Smooth muscle cell (in vitro differentiated cells): Measurements from ENCODE around the gene ATP8B4. TPM values are rescaled to one million over a fixed set of nuclear protein-coding genes. Genes with fewer than 3 reads are reported as not detected.
"Not testable (repeated sequence)": the region's sequence is repeated elsewhere in the genome, so short reads cannot be mapped to it uniquely, and the experiment has no call there.

Source experiments
- DNase-seq: peaks from one replicate; lab custom pipeline; 2025; ENCODE audit not compliant: unreplicated experiment; lab: John Stamatoyannopoulos, UW
- H2AFZ ChIP-seq: fragments of 200-600 bp; sonication (generic); 2 replicates; pipeline ENCODE4 v1.6.0; 2016; ENCODE audit warnings: antibody characterized with exemption, low read depth, mild to moderate bottlenecking
- H3F3A ChIP-seq: fragments of 200-600 bp; sonication (generic); 2 replicates; pipeline ENCODE4 v1.6.0; 2017; ENCODE audit warnings: antibody characterized with exemption, low read depth
- H3K27ac ChIP-seq: fragments of 200-600 bp; sonication (generic); 2 replicates; pipeline ENCODE4 v1.5.1; 2016; ENCODE audit warnings: low read depth, mild to moderate bottlenecking
- H3K27me3 ChIP-seq: fragments of 200-600 bp; sonication (generic); 2 replicates; pipeline ENCODE4 v1.6.1; 2016; ENCODE audit warnings: low read depth, mild to moderate bottlenecking
- H3K36me3 ChIP-seq: fragments of 200-600 bp; sonication (generic); 2 replicates; pipeline ENCODE4 v1.5.1; 2016; ENCODE audit warnings: low read depth
- H3K4me1 ChIP-seq: fragments of 200-600 bp; sonication (generic); 2 replicates; pipeline ENCODE4 v1.5.1; 2016; ENCODE audit warnings: low read depth
- H3K4me2 ChIP-seq: fragments of 200-600 bp; sonication (generic); 2 replicates; pipeline ENCODE4 v1.6.0; 2016; ENCODE audit warnings: mild to moderate bottlenecking
- H3K4me3 ChIP-seq: fragments of 200-600 bp; sonication (generic); 2 replicates; pipeline ENCODE4 v1.5.1; 2016; ENCODE audit warnings: mild to moderate bottlenecking
- H3K79me2 ChIP-seq: fragments of 200-600 bp; sonication (generic); 2 replicates; pipeline ENCODE4 v1.6.0; 2016; ENCODE audit warnings: low read depth, mild to moderate bottlenecking
- H3K9ac ChIP-seq: fragments of 200-600 bp; sonication (generic); 2 replicates; pipeline ENCODE4 v1.6.0; 2016; ENCODE audit warnings: low read depth
- H3K9me3 ChIP-seq: fragments of 200-600 bp; sonication (generic); replicated peaks from 2 replicates; pipeline ENCODE4 v1.5.1; 2016; ENCODE audit warnings: low read depth
- H4K20me1 ChIP-seq: fragments of 200-600 bp; sonication (generic); 2 replicates; pipeline ENCODE4 v1.6.0; 2016; ENCODE audit warnings: low read depth
- WGBS: methylation state at CpG from one replicate; pipeline ENCODE4 v1.1.7; 2016; ENCODE audit warnings: low lambda C conversion rate; 5-methylcytosine and 5-hydroxymethylcytosine counted together
- polyA plus RNA-seq: library from polyadenylated mRNA; unstranded; fragments of >200 nt; fragmentation: Nextera tagmentation; extraction: Ambion mirVana; gene quantifications from 2 replicates; pipeline ENCODE4 v1.2.1, GENCODE V29; 2016
- total RNA-seq: library from RNA; depleted of rRNA; stranded (reverse); fragments of >200 nt; gene quantifications from 2 replicates; pipeline ENCODE4 v1.2.3, GENCODE V29; 2014
- TF ChIP-seq, protein P1 (sequence below): fragments of 200-600 bp; sonication (generic); IDR thresholded peaks from 2 replicates; pipeline ENCODE4 v1.5.1; 2017; ENCODE audit warnings: borderline replicate concordance, mild to moderate bottlenecking, antibody characterized with exemption; ENCODE audit not compliant: insufficient read depth, poor library complexity, severe bottlenecking

ATP8B4 gene
- total and polyA plus RNA-seq, 2 experiments from 2014 or later, result 21.7 to 60.5 TPM

DNA sequence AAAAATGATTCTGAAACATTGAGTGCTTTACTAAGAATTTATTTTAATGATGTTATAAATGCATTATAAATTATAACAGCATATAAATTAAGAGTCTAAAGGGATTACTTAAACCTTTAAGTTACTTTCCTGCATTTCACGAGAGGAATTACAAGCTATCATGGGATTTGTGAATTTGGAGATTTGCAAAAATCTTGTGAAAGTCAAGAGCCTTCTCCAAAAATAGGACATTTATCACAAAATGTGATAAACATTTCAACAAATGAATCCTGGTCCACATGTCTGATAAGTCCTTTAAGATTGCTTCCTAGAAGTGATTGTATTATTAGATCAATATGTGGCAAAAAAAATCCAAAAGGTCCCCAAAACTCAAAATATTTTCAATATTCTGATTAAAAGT is 154.5 kb downstream of the ATP8B4 start:
- Histone ChIP-seq H3K27me3 (no peaks in the 10 kb centered on the region), H3K9ac (no peak overlapping the region), H4K20me1 (no peaks in the 10 kb centered on the region), H3K4me1 (no peaks in the 10 kb centered on the region), H3K79me2 (no peaks in the 10 kb centered on the region), H3K9me3 (no peaks in the 10 kb centered on the region), H3K27ac (no peak overlapping the region), H3K4me3 (no peak overlapping the region), H3K4me2 (no peak overlapping the region), H3K36me3 (peaks cover 1% of the 10 kb centered on the region), H2AFZ (no peak overlapping the region), H3F3A (no peaks in the 10 kb centered on the region)
- no peak for DNase-seq
- TF ChIP-seq, protein P1, sequence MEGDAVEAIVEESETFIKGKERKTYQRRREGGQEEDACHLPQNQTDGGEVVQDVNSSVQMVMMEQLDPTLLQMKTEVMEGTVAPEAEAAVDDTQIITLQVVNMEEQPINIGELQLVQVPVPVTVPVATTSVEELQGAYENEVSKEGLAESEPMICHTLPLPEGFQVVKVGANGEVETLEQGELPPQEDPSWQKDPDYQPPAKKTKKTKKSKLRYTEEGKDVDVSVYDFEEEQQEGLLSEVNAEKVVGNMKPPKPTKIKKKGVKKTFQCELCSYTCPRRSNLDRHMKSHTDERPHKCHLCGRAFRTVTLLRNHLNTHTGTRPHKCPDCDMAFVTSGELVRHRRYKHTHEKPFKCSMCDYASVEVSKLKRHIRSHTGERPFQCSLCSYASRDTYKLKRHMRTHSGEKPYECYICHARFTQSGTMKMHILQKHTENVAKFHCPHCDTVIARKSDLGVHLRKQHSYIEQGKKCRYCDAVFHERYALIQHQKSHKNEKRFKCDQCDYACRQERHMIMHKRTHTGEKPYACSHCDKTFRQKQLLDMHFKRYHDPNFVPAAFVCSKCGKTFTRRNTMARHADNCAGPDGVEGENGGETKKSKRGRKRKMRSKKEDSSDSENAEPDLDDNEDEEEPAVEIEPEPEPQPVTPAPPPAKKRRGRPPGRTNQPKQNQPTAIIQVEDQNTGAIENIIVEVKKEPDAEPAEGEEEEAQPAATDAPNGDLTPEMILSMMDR, result no peak
- WGBS, result 32% methylated on average over 1 of the region's 1 CpG

DNA sequence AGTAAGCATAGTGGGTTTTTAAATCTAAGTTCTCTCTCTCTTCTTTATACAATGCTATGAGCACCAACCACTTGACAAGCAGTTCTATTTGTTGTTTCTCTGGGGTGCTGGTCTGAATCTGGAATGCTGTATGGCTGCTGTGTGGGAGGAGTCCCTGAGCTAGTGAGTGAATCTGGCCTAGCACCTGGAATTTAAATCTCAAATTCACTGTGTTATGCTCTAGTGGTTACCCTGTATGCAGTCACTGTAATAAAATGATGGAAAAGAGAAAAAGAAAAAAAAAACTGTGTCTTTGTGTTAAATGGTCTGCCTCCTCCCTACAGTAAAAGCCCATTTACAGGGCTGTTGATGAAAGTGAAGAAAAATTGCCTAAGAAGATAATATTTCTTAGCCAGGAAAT is 155.0 kb downstream of the ATP8B4 start:
- no peak overlapping the region for H2AFZ ChIP-seq
- no peak overlapping the region for H3K27ac ChIP-seq
- no peak overlapping the region for H3K4me3 ChIP-seq
- no peaks in the 10 kb centered on the region for H3K27me3 ChIP-seq
- H3K4me1 ChIP-seq, result no peaks in the 10 kb centered on the region
- H4K20me1 ChIP-seq, result no peaks in the 10 kb centered on the region
- no peak for DNase-seq
- H3K9ac ChIP-seq, result no peak overlapping the region
- no peaks in the 10 kb centered on the region for H3F3A ChIP-seq
- H3K79me2 ChIP-seq, result no peaks in the 10 kb centered on the region
- TF ChIP-seq, protein P1, result no peak
- H3K36me3 ChIP-seq, result peaks cover 3% of the 10 kb centered on the region
- H3K4me2 ChIP-seq, result no peak overlapping the region
- no peaks in the 10 kb centered on the region for H3K9me3 ChIP-seq

DNA sequence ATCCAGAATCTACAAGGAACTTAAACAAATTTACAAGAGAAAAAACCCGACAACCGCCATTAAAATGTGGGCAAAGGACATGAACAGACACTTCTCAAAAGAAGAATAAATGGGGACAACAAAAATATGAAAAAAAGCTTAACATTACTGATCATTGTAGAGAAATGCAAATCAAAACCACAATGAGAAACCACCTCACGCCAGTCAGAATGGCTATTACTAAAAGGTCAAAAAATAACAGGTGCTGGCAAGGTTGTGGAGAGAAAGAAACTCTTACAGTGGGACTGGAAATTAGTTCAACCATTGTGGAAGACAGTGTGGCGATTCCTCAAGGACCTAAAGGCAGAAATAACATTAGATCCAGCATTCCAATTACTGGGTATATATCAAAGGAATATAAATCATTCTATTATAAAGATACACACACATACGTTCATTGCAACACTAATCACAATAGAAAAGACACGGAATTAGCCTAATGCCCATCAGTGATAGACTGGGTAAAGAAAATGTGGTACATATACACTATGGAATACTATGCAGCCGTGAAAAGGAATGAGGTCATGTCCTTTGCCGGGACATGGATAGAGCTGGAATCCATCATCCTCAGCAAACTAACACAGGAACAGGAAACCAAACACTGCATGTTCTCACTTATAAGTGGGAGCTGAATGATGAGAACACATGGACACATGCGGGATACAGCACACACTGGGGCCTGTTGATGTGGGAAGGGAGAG is 155.8 kb downstream of the ATP8B4 start:
- not testable (repeated sequence) for H3K4me1 ChIP-seq, H3K27ac ChIP-seq, H3K79me2 ChIP-seq, H3F3A ChIP-seq, H3K27me3 ChIP-seq, H3K4me2 ChIP-seq, H3K9ac ChIP-seq, H4K20me1 ChIP-seq, H2AFZ ChIP-seq, DNase-seq, H3K36me3 ChIP-seq, H3K9me3 ChIP-seq, H3K4me3 ChIP-seq
- whole genome bisulfite sequencing, result 97% methylated on average over 9 of the region's 9 CpGs

DNA sequence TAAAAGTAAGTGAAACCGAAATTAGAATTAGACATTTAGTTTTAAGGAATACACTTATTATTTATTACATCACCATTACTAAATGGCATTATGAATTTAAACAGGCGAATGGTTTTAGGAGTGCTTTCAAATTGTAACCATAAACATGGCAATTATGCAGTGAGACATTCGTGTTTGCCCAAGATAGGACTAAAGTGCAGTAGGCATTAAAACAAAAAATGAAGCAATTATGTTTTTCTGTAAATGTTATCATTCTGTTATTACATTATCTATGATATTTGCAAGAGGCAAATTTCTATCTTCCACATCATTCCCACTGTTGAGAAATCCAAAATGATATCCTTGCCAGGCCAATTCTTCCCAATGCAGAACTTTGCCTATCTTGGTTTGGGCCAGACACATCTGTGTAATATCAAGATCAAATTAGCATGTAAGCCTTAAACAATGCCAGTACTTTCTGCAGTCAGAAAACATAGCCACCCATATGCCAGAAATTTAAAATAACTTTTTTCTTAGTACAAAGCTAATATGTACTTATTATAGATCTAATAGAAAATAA is 156.9 kb downstream of the ATP8B4 start:
- 88% methylated on average over 3 of the region's 3 CpGs for WGBS
- no peak for DNase-seq
- TF ChIP-seq, protein P1, result no peak

More for the DNA sequence above, 156.9 kb downstream of the ATP8B4 start:
- H3K27ac ChIP-seq, result no peak overlapping the region
- no peak overlapping the region for H3K4me3 ChIP-seq
- H3F3A ChIP-seq, result no peaks in the 10 kb centered on the region
- H4K20me1 ChIP-seq, result no peaks in the 10 kb centered on the region
- H3K27me3 ChIP-seq, result no peaks in the 10 kb centered on the region
- no peaks in the 10 kb centered on the region for H3K9me3 ChIP-seq
- H2AFZ ChIP-seq, result no peak overlapping the region
- H3K36me3 ChIP-seq, result peaks cover 3% of the 10 kb centered on the region
- no peak overlapping the region for H3K4me2 ChIP-seq
- no peaks in the 10 kb centered on the region for H3K4me1 ChIP-seq
- H3K79me2 ChIP-seq, result no peaks in the 10 kb centered on the region
- H3K9ac ChIP-seq, result no peak overlapping the region
